CD8-positive, alpha-beta memory T cell (primary cell): Measurements from ENCODE around the gene NOC4L. TPM values are rescaled to one million over a fixed set of nuclear protein-coding genes. Genes with fewer than 3 reads are reported as not detected.

Source experiments
- CTCF ChIA-PET: fragments of 350-600 bp; sonication (Branson Sonifier 250); formaldehyde crosslinking; loops from one replicate; lab custom pipeline; 2021; ENCODE audit warnings: antibody characterized with exemption; lab: Charles Lee
- POLR2A ChIA-PET: fragments of 350-600 bp; sonication (Branson Sonifier 250); formaldehyde crosslinking; loops from one replicate; lab custom pipeline; 2021; ENCODE audit warnings: antibody characterized with exemption; lab: Charles Lee
- DNase-seq, 5 donors: peaks; one replicate each; pipeline versions ENCODE4 v3.0.0 to v3.0.0-alpha.2; 2020 to 2022; ENCODE audit warnings: mixed read lengths in 1 of 5
- H3K27ac ChIP-seq: one replicate; pipeline ENCODE4 v1.7.0; 2013; ENCODE audit warnings: low read depth, mild to moderate bottlenecking, low read length, moderate library complexity
- H3K27me3 ChIP-seq: 2 replicates; pipeline ENCODE4 v1.7.0; 2013; ENCODE audit warnings: low read length, mild to moderate bottlenecking; ENCODE audit not compliant: insufficient read depth, poor library complexity, severe bottlenecking
- H3K36me3 ChIP-seq: 2 replicates; pipeline ENCODE4 v1.7.0; 2013; ENCODE audit warnings: mild to moderate bottlenecking, low read length, moderate library complexity; ENCODE audit not compliant: insufficient read depth
- H3K4me1 ChIP-seq: 2 replicates; pipeline ENCODE4 v1.7.0; 2013; ENCODE audit warnings: mild to moderate bottlenecking, low read length, moderate library complexity; ENCODE audit not compliant: insufficient read depth
- H3K4me3 ChIP-seq: 2 replicates; pipeline ENCODE4 v1.7.0; 2013; ENCODE audit warnings: mild to moderate bottlenecking, low read length
- H3K9me3 ChIP-seq: 2 replicates; pipeline ENCODE4 v1.7.0; 2013; ENCODE audit warnings: mild to moderate bottlenecking, low read length
- H3K27ac Mint-ChIP-seq, 8 donors: one replicate each; pipeline ENCODE4 v1.8.0; 2020 to 2021; ENCODE audit warnings: mixed read lengths in 8 of 8, mild to moderate bottlenecking in 6 of 8, inconsistent platforms in 3 of 8, moderate library complexity in 3 of 8
- H3K27me3 Mint-ChIP-seq, 2 donors: one replicate each; pipeline ENCODE4 v1.8.0; 2020 to 2021; ENCODE audit warnings: mixed read lengths in 2 of 2, mild to moderate bottlenecking in 1 of 2, moderate library complexity in 1 of 2
- H3K36me3 Mint-ChIP-seq, 3 donors: one replicate each; pipeline ENCODE4 v1.8.0; 2020 to 2021; ENCODE audit warnings: mixed read lengths in 3 of 3, inconsistent platforms in 1 of 3, mild to moderate bottlenecking in 1 of 3
- H3K4me1 Mint-ChIP-seq, 3 donors: one replicate each; pipeline ENCODE4 v1.8.0; 2020 to 2021; ENCODE audit warnings: mixed read lengths in 3 of 3, inconsistent platforms in 1 of 3, mild to moderate bottlenecking in 1 of 3
- H3K4me3 Mint-ChIP-seq, 7 donors: one replicate each; pipeline ENCODE4 v1.8.0; 2020 to 2021; ENCODE audit warnings: mixed read lengths in 7 of 7, mild to moderate bottlenecking in 6 of 7, moderate library complexity in 4 of 7, inconsistent platforms in 2 of 7
- H3K9me3 Mint-ChIP-seq, 5 donors: one replicate each; pipeline ENCODE4 v1.8.0; 2020 to 2022; ENCODE audit warnings: mixed read lengths in 5 of 5, mild to moderate bottlenecking in 3 of 5, moderate library complexity in 2 of 5, inconsistent platforms in 1 of 5
- polyA plus RNA-seq: library from polyadenylated mRNA; unstranded; fragments of 300-500 nt; fragmentation: Illumina TruSeq; gene quantifications from one replicate; pipeline ENCODE4 v1.2.3, GENCODE V29; 2021
- total RNA-seq, 2 experiments: library from RNA; stranded (reverse); gene quantifications; one replicate each; pipeline ENCODE4 v1.2.3, GENCODE V29; 2021

The NOC4L gene
- total and polyA plus RNA-seq, 3 experiments from 2014 or later = 25.1 to 56.0 (median 55.7) TPM

DNA sequence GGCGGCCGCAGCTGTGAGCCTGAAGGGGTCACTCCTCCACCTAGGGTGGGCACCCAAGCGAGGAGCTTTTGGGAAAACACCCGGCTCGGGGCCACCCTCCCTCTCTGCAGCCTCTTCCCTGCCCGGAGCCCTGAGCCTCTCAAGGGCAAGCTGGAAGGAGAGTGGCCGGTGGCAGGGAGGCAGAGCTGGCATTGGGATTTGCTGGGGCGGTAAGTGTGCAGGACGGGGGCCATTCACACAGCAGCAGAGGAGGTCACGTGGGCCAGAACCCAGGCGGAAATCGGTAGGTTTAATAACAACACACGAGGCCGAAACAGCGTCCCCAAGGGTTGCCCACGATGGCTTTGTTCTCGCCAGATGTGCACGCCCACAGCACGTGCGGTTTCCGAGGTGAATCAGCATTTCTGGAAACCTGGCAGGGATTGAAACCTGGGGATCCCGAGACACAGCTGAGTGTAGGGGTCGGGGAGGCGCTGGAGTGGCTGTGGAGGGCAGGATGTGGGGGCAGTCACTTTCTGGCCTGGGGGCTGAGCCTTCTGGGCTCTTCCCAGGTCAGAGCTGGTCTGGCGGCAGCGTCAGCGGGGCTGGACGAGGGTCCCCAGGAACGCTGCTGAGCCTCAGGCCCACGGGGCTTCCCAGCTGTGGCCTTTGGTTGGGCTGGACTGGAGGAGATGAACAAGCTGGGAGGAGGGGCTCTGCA is 23.5 kb downstream of the NOC4L start:
- H3K9me3 ChIP-seq = no peaks in the 10 kb centered on the region
- Mint-ChIP-seq H3K27me3 (peaks cover 0 to under 1% of the 10 kb centered on the region in 2 donors), H3K9me3 (no peaks in the 10 kb centered on the region), H3K4me3 (no peak overlapping the region), H3K4me1 (peaks cover 7 to 19% (median 8%) of the 10 kb centered on the region in 3 donors), H3K36me3 (no peaks in the 10 kb centered on the region), H3K27ac (peak overlapping the region in 1 of 8 donors; percentile 91)
- ChIA-PET CTCF (interaction anchor here (0.8 kb wide), 1 partner anchor 18 kb away, joined by 3 read pairs; no protein-coding TSS in a partner anchor), POLR2A (no interaction called here)
- no peaks in the 10 kb centered on the region for H3K36me3 ChIP-seq
- no peak overlapping the region for H3K27ac ChIP-seq
- H3K27me3 ChIP-seq = no peaks in the 10 kb centered on the region
- H3K4me1 ChIP-seq = peaks cover 20% of the 10 kb centered on the region
- H3K4me3 ChIP-seq = no peak overlapping the region
- peak in 1 of 5 donors; percentile 39 for DNase-seq

DNA sequence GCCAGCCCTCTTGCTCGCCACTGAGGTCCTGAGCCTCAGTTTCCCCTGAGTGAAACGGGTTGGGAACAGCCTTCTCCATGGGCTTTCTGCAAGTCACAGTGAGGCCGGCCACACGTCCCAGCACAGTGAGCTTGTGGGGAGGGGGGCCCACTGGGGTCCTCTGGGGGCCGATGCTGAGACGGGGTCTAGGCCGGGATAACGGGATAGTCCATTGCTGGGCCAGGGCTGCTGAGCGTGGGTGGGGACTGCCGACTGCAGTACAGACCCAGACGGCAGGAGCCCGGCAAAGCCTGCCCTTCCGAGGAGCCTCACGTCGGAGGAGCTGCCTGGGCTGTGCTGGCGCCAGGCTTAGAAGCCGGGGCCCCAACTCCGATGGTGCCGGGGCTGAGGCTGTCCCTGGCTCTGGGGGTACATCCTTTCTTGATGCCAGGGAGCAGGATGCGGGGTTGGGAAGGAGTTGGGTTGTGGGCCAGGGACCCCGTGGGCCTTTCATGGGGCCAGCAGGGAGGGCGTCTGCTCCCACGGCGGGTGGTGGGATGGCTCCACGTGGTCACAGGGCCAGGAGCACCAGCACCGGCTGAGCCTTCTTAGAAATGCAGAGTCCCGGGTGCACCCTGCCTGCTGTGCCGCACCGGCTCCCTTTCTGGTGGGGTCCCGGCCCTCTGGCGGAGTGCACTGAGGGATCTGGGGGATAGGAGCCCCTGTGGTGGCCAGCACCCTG is 24.2 kb downstream of the NOC4L start:
- Histone ChIP-seq H3K4me1 (peaks cover 20% of the 10 kb centered on the region), H3K36me3 (no peaks in the 10 kb centered on the region), H3K9me3 (no peaks in the 10 kb centered on the region), H3K27me3 (no peaks in the 10 kb centered on the region), H3K27ac (no peak overlapping the region), H3K4me3 (no peak overlapping the region)
- Mint-ChIP-seq H3K27me3 (peaks cover 6 to 7% of the 10 kb centered on the region in 2 donors), H3K9me3 (no peaks in the 10 kb centered on the region), H3K27ac (no peak overlapping the region), H3K4me3 (no peak overlapping the region), H3K36me3 (no peaks in the 10 kb centered on the region), H3K4me1 (peaks cover 8 to 19% (median 12%) of the 10 kb centered on the region in 3 donors)
- ChIA-PET CTCF (interaction anchor here (0.8 kb wide), 1 partner anchor 17 kb away, joined by 3 read pairs; no protein-coding TSS in a partner anchor), POLR2A (no interaction called here)
- peak in 1 of 5 donors; percentile 41 for DNase-seq

DNA sequence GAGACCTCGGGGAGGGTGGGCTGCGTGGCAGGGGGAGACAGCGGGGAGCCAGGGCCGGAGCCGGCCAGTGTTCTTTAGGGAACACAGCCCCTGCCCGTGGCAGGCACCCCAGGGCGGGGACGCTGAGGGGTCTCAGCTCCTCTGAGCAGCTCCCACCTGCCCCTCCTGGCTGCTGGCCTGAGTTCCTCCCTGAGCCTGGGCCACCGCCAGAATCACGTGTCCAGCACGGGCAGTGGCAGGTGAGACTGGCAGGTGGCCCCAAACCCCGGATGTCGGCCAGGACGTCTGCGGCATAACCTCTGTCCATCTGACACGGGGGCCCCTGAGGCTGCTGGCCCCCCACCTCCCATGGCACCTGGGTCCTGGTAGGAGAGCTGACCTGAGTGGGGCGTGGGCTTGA is 25.1 kb downstream of the NOC4L start:
- peaks cover 17% of the 10 kb centered on the region for H3K4me1 ChIP-seq
- no peak overlapping the region for H3K4me3 ChIP-seq
- H3K4me1 Mint-ChIP-seq = peaks cover 4 to 12% (median 6%) of the 10 kb centered on the region in 3 donors
- H3K4me3 Mint-ChIP-seq = no peak overlapping the region
- H3K27ac Mint-ChIP-seq = no peak overlapping the region
- no peaks in the 10 kb centered on the region for H3K9me3 Mint-ChIP-seq
- ChIA-PET POLR2A (no interaction called here), CTCF (no interaction called here)
- H3K27me3 ChIP-seq = no peaks in the 10 kb centered on the region
- no peaks in the 10 kb centered on the region for H3K36me3 Mint-ChIP-seq
- DNase-seq = peak in 1 of 5 donors; percentile 43
- peaks cover 7 to 8% of the 10 kb centered on the region in 2 donors for H3K27me3 Mint-ChIP-seq
- H3K9me3 ChIP-seq = no peaks in the 10 kb centered on the region
- H3K27ac ChIP-seq = no peak overlapping the region
- H3K36me3 ChIP-seq = no peaks in the 10 kb centered on the region

DNA sequence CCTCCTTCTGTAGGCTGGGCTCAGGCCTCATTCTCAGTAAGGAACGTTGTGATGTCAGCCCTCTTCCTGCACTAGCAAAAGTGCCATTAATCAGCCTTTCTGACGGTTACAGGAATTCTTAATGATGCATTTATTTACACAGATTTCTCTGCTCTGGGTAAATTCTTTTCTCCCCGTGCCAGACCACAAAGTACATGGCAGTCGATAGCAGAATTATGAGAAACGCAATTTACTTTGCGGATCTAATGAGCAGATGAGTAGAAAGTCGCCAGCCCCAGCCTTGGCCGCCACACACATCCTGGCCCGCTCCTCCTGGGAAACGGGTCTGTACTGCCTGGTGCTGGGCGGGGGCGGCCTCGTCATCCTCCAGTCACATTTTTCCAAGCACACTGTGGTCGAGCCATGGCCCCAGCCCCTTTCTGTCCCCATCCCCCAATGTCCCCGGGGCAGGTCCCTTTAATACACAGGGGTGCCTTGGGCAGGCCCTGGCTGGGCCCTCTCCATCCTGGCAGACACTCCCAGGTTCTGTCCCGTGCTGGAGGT is 25.9 kb downstream of the NOC4L start:
- POLR2A ChIA-PET = no interaction called here
- peak overlapping the region in 1 of 8 donors; percentile 78 for H3K27ac Mint-ChIP-seq
- CTCF ChIA-PET = no interaction called here

DNA sequence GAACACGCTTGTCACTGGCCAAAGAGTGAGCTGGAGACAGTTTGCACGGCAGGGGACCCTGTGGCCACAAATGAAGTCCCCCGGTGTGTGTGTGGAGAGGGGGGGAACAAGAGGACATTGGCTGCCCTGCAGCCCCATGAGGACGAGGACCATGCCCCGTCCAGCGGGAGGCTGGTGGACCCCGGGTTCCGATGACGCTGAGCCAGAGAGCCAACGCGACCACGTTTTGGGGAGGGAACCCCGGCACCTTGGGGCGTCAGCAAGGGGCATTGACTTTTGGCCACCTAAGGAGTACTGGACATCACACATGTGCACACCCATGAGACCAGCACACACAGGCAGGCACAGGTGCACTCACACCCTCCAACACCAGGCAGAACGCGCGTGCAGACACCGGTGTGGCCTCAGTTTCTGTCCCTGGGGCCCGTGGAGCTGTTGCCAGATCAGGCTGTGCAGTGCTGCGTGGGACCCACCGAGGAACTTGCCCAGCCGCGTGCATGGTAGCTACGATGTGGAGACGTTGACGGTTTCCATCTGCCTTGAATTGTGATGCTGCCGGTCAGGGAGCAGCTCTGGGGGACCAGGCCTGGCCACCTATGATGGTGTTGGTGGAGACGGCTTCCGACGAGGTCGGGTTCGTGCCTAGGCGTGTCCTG is 26.5 kb downstream of the NOC4L start:
- DNase-seq = peak in 1 of 5 donors; percentile 30
- Histone ChIP-seq H3K27me3 (peaks cover 5% of the 10 kb centered on the region), H3K4me3 (no peak overlapping the region), H3K36me3 (no peaks in the 10 kb centered on the region), H3K9me3 (no peaks in the 10 kb centered on the region), H3K27ac (no peak overlapping the region), H3K4me1 (peaks cover 25% of the 10 kb centered on the region)
- Mint-ChIP-seq H3K27me3 (peaks cover 7 to 14% of the 10 kb centered on the region in 2 donors), H3K4me1 (peaks cover 4 to 15% (median 7%) of the 10 kb centered on the region in 3 donors), H3K9me3 (no peaks in the 10 kb centered on the region), H3K36me3 (no peaks in the 10 kb centered on the region), H3K27ac (no peak overlapping the region), H3K4me3 (no peak overlapping the region)
- ChIA-PET CTCF (no interaction called here), POLR2A (no interaction called here)

More for the DNA sequence above, 25.9 kb downstream of the NOC4L start:
- H3K27ac ChIP-seq = no peak overlapping the region
- peaks cover 24% of the 10 kb centered on the region for H3K4me1 ChIP-seq
- peak in 1 of 5 donors; percentile 18 for DNase-seq
- Mint-ChIP-seq H3K4me1 (peaks cover 4 to 15% (median 7%) of the 10 kb centered on the region in 3 donors), H3K27me3 (peaks cover 7 to 14% of the 10 kb centered on the region in 2 donors), H3K9me3 (no peaks in the 10 kb centered on the region), H3K4me3 (no peak overlapping the region), H3K36me3 (no peaks in the 10 kb centered on the region)
- no peak overlapping the region for H3K4me3 ChIP-seq
- H3K27me3 ChIP-seq = peaks cover 1% of the 10 kb centered on the region
- H3K9me3 ChIP-seq = no peaks in the 10 kb centered on the region
- H3K36me3 ChIP-seq = no peaks in the 10 kb centered on the region

DNA sequence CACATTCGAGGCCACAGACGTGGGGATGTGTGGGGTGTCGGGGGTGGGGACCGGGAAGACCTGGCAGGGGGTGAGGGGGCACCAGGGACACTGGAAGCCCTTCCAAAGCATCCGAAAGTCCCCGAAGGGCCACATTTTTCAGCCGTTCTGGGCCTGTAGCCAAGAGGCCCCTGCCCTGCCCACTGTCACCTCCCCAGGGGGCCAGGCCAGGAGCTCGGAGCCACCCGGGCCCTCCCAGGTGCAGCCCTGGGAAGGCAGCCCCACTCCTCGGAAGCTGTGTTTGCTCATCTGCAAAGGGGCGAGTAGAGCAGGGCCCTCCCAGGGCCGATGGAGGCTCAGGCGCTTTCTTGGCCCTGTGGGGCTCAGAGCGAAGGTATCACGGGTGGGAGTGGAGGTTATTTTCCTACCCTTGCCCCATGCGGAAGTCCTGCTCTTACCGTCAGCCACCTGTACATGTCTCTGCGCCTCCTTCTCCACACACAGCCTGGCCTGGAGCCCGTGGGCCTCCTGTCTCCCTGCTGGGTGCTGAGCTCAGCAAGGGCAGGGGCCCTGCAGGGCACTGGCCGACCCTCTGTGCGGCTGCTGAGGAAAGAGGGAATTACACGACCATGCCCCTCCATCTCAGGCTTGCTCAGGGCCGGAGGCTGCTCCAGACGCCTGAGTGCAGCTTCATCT is 27.2 kb downstream of the NOC4L start:
- peak overlapping the region in 1 of 8 donors; percentile 47 for H3K27ac Mint-ChIP-seq
- peaks cover 7 to 14% of the 10 kb centered on the region in 2 donors for H3K27me3 Mint-ChIP-seq
- Histone ChIP-seq H3K9me3 (no peaks in the 10 kb centered on the region), H3K36me3 (no peaks in the 10 kb centered on the region), H3K4me3 (no peak overlapping the region), H3K4me1 (peaks cover 25% of the 10 kb centered on the region), H3K27me3 (peaks cover 5% of the 10 kb centered on the region), H3K27ac (no peak overlapping the region)
- ChIA-PET CTCF (no interaction called here), POLR2A (no interaction called here)
- H3K4me1 Mint-ChIP-seq = peaks cover 4 to 15% (median 7%) of the 10 kb centered on the region in 3 donors
- DNase-seq = peak in 1 of 5 donors; percentile 38
- no peaks in the 10 kb centered on the region for H3K36me3 Mint-ChIP-seq
- H3K4me3 Mint-ChIP-seq = no peak overlapping the region
- no peaks in the 10 kb centered on the region for H3K9me3 Mint-ChIP-seq

DNA sequence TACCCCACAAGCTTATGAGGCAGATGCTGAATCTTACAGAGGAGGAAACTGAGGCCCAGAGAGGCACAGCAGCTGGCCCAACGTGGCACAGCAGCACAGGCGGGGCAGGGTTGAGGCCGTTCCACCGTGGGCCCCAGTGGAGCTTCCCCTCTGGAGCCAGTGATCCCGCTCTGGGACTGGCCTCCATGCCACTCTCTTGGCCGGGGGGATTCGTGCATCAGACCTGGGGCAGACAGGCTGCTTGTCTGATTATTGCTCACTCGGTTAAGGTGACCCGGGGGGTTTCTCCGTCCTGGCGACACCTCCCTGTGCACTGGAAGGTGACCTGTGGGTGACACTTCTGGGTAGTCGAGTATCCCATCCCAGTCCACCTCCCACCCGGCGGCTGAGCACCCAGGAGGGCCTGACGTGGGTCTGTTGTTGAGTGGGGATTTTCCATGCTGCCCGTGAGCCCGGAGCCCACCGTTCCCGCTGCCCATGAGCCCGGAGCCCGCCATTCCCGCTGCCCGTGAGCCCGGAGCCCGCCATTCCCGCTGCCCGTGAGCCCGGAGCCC is 27.8 kb downstream of the NOC4L start:
- Histone ChIP-seq H3K4me3 (no peak overlapping the region), H3K36me3 (no peaks in the 10 kb centered on the region), H3K27ac (no peak overlapping the region), H3K9me3 (no peaks in the 10 kb centered on the region), H3K4me1 (peaks cover 25% of the 10 kb centered on the region), H3K27me3 (peaks cover 5% of the 10 kb centered on the region)
- Mint-ChIP-seq H3K27ac (peak overlapping the region in 1 of 8 donors; percentile 47), H3K4me3 (no peak overlapping the region), H3K36me3 (no peaks in the 10 kb centered on the region), H3K9me3 (no peaks in the 10 kb centered on the region), H3K4me1 (peaks cover 4 to 15% (median 7%) of the 10 kb centered on the region in 3 donors), H3K27me3 (peaks cover 7 to 16% of the 10 kb centered on the region in 2 donors)
- POLR2A ChIA-PET = no interaction called here
- CTCF ChIA-PET = no interaction called here
- peak in 1 of 5 donors; percentile 38 for DNase-seq
